HepG2 (cell line): ENCODE data around the gene MICAL3. TPM values are rescaled to one million over a fixed set of nuclear protein-coding genes. Genes with fewer than 3 reads are reported as not detected.

Experiments used
- ATAC-seq: fragments of 200-7000 bp; cut with Tn5 transposase; 3 replicates; pipeline ENCODE4 v1.9.1; 2020; ENCODE audit warnings: mild to moderate bottlenecking, moderate library complexity
- BruUV-seq: library from RNA; stranded (reverse); fragments of 400-500 nt; replicated peaks from 2 replicates; lab custom pipeline; 2021; lab: Mats Ljungman, UMichigan
- CTCF ChIA-PET: fragments of 300-600 bp; formaldehyde crosslinking; extraction: SDS; loops from one replicate; lab custom pipeline; 2021; ENCODE audit warnings: low total read pairs, inconsistent platforms, low intra/inter-chr PET ratio; lab: Yijun Ruan, JAX
- POLR2A ChIA-PET: fragments of 350-600 bp; sonication (Branson Sonifier 250); formaldehyde crosslinking; loops from one replicate; lab custom pipeline; 2020; ENCODE audit warnings: antibody characterized with exemption, inconsistent platforms; lab: Yijun Ruan, JAX
- DNase-seq: peaks from one replicate; pipeline ENCODE4 v3.0.0-alpha.2; 2015; ENCODE audit warnings: low spot score
- FAIRE-seq: peaks from 3 replicates; lab custom pipeline; 2011; peaks lifted over from hg19 to GRCh38; lab: Jason Lieb, UNC
- H2AFZ ChIP-seq: one replicate; pipeline ENCODE4 v1.6.1; 2011; ENCODE audit warnings: low read length, inconsistent platforms
- H3K27ac ChIP-seq: fragments of 300-600 bp; 3 replicates; pipeline ENCODE4 v1.8.0; 2011; ENCODE audit warnings: mixed run types, mild to moderate bottlenecking, mixed read lengths, low read length, inconsistent platforms; ENCODE audit not compliant: insufficient read depth; ENCODE audit errors: extremely low read length
- H3K27me3 ChIP-seq, 2 experiments: fragments of 200-600 bp in 1 of 2; 2 replicates in 1 of 2; 3 replicates in 1 of 2; pipeline versions ENCODE4 v1.6.0 to v1.8.0; 2011; ENCODE audit warnings: low read length in 2 of 2, mild to moderate bottlenecking in 2 of 2, moderate library complexity in 2 of 2, inconsistent platforms in 1 of 2; ENCODE audit not compliant: insufficient read depth in 2 of 2, control insufficient read depth in 1 of 2
- H3K36me3 ChIP-seq, 2 experiments: fragments of 200-600 bp in 1 of 2; replicated peaks in 1 of 2; 2 replicates in 1 of 2; 3 replicates in 1 of 2; pipeline versions ENCODE4 v1.5.1 to v1.8.0; 2011; ENCODE audit warnings: low read length in 2 of 2, inconsistent platforms in 1 of 2; ENCODE audit not compliant: insufficient read depth in 2 of 2, control insufficient read depth in 1 of 2
- H3K4me1 ChIP-seq: 2 replicates; pipeline ENCODE4 v1.5.1; 2012; ENCODE audit warnings: low read length, inconsistent platforms; ENCODE audit not compliant: insufficient read depth
- H3K4me2 ChIP-seq: 2 replicates; pipeline ENCODE4 v1.6.0; 2011; ENCODE audit warnings: low read depth, low read length, inconsistent platforms
- H3K4me3 ChIP-seq, 3 experiments: fragments of 200-600 bp in 1 of 3; sonication (generic), shearing (Covaris generic) in 1 of 3; replicated peaks in 1 of 3; 2 replicates each; pipeline ENCODE4 v1.5.1; 2011 to 2016; ENCODE audit warnings: low read length in 3 of 3, inconsistent platforms in 2 of 3, low read depth in 2 of 3, mild to moderate bottlenecking in 2 of 3, control low read depth in 1 of 3, mixed read lengths in 1 of 3; ENCODE audit not compliant: insufficient read depth in 1 of 3
- H3K79me2 ChIP-seq: one replicate; pipeline ENCODE4 v1.6.1; 2011; ENCODE audit warnings: low read length, inconsistent platforms; ENCODE audit not compliant: insufficient read depth
- H3K9ac ChIP-seq: 2 replicates; pipeline ENCODE4 v1.6.0; 2011; ENCODE audit warnings: mild to moderate bottlenecking, low read depth, low read length, inconsistent platforms; ENCODE audit not compliant: insufficient read depth
- H3K9me3 ChIP-seq: 2 replicates; pipeline ENCODE4 v1.5.1; 2012; ENCODE audit warnings: mild to moderate bottlenecking, low read length
- H4K20me1 ChIP-seq: 2 replicates; pipeline ENCODE4 v1.6.0; 2011; ENCODE audit warnings: inconsistent platforms, mild to moderate bottlenecking, low read length, moderate library complexity; ENCODE audit not compliant: insufficient read depth
- CBFB ChIP-seq: sonication (generic); formaldehyde crosslinking; IDR thresholded peaks from 2 replicates; pipeline ENCODE4 v1.4.0; 2020; ENCODE audit warnings: missing genetic modification reagents
- GPN1 ChIP-seq: sonication (generic); formaldehyde crosslinking; IDR thresholded peaks from 2 replicates; pipeline ENCODE4 v1.5.1; 2020; ENCODE audit warnings: missing genetic modification reagents, borderline replicate concordance
- KDM1A ChIP-seq: IDR thresholded peaks from 2 replicates; pipeline ENCODE4 v1.6.1; 2016; ENCODE audit warnings: missing compliant biosample characterization
- NPAS2 ChIP-seq: sonication (generic); formaldehyde crosslinking; IDR thresholded peaks from 2 replicates; pipeline ENCODE4 v1.8.0; 2022; ENCODE audit warnings: mild to moderate bottlenecking, missing genetic modification reagents, borderline replicate concordance
- NRL ChIP-seq: sonication (generic); formaldehyde crosslinking; IDR thresholded peaks from 2 replicates; pipeline ENCODE4 v1.5.0; 2020; ENCODE audit warnings: missing genetic modification reagents, mild to moderate bottlenecking, moderate library complexity, borderline replicate concordance
- SCMH1 ChIP-seq: sonication (generic); formaldehyde crosslinking; IDR thresholded peaks from 2 replicates; pipeline ENCODE4 v1.9.0; 2021; ENCODE audit warnings: missing genetic modification reagents, mild to moderate bottlenecking, borderline replicate concordance
- THYN1 ChIP-seq: sonication (generic); formaldehyde crosslinking; IDR thresholded peaks from 2 replicates; pipeline ENCODE4 v1.8.1; 2023; ENCODE audit warnings: low read depth, mild to moderate bottlenecking, moderate library complexity, missing genetic modification reagents, borderline replicate concordance
- ZNF431 ChIP-seq: sonication (generic); formaldehyde crosslinking; IDR thresholded peaks from 2 replicates; pipeline ENCODE4 v1.9.0; 2022; ENCODE audit warnings: missing genetic modification reagents, low read depth, mild to moderate bottlenecking, borderline replicate concordance
- ZNF468 ChIP-seq: sonication (generic); formaldehyde crosslinking; IDR thresholded peaks from 2 replicates; pipeline ENCODE4 v1.8.0; 2022; ENCODE audit warnings: mild to moderate bottlenecking, moderate library complexity, missing genetic modification reagents
- ZNF530 ChIP-seq: sonication (generic); formaldehyde crosslinking; IDR thresholded peaks from 2 replicates; pipeline ENCODE4 v1.5.0; 2020; ENCODE audit warnings: low read depth, mild to moderate bottlenecking, missing genetic modification reagents
- WGBS: methylation state at CpG from one replicate; pipeline ENCODE4 v1.1.6; 2017; ENCODE audit warnings: low lambda C conversion rate; 5-methylcytosine and 5-hydroxymethylcytosine counted together
- in situ Hi-C: cut with HindIII; loops from 2 replicates; pipeline ENCODE4 v1.10.0; 2017; ENCODE audit warnings: low pct_unique_long_range_greater_than_20kb; ENCODE audit not compliant: extremely low pct_ligation_motif_present
- intact Hi-C: fragments of 100-400 bp; cut with micrococcal nuclease; formaldehyde crosslinking; loops from one replicate; pipeline ENCODE4 v1.10.0; 2022; ENCODE audit not compliant: unreplicated experiment
- polyA plus RNA-seq, 8 experiments: library from polyadenylated mRNA; depleted of rRNA in 3 of 8; stranded (reverse) in 7 of 8; unstranded in 1 of 8; fragments of >200 nt; fragmentation: Illumina TruSeq in 4 of 8; extraction: Trizol in 4 of 8; gene quantifications; 2 replicates each; pipeline versions ENCODE4 v1.2.1 to v1.2.3, GENCODE V29; 2011 to 2016; ENCODE audit warnings: low read depth in 4 of 8, missing spikeins in 1 of 8, mixed read lengths in 1 of 8; ENCODE audit not compliant: insufficient read depth in 1 of 8
- total RNA-seq, 5 experiments: library from RNA; depleted of rRNA; stranded (reverse); fragments of >200 nt; fragmentation: Illumina TruSeq; extraction: Trizol; gene quantifications; 2 replicates each; pipeline ENCODE4 v1.2.3, GENCODE V29; 2016; ENCODE audit warnings: low read depth in 1 of 5
- TF ChIP-seq, protein P1 (sequence below): sonication (generic); formaldehyde crosslinking; IDR thresholded peaks from 2 replicates; pipeline ENCODE4 v1.8.1; 2023; ENCODE audit warnings: mild to moderate bottlenecking, missing genetic modification reagents
- TF ChIP-seq, protein P2 (sequence below): sonication (generic); formaldehyde crosslinking; IDR thresholded peaks from 2 replicates; pipeline ENCODE4 v1.4.0; 2020; ENCODE audit warnings: missing genetic modification reagents, mild to moderate bottlenecking, borderline replicate concordance
- TF ChIP-seq, protein P3 (sequence below): sonication (generic); formaldehyde crosslinking; IDR thresholded peaks from 2 replicates; pipeline ENCODE4 v1.9.0; 2021; ENCODE audit warnings: missing genetic modification reagents, borderline replicate concordance

MICAL3 gene
- total and polyA plus RNA-seq, 2 of the 13 experiments (the other 11 are each of a cell fraction or from before 2014, with no cell fraction given), result 5.3 to 12.5 TPM

GRCh38 chr22:17783773-17784480 is 240.4 kb downstream of the MICAL3 start:
- peaks cover 73% of the 10 kb centered on the region for H3K4me1 ChIP-seq
- in situ Hi-C loops (loop anchor here (5.0 kb wide), 1 partner anchor 42 kb away; no protein-coding TSS in a partner anchor), intact Hi-C loops (no loop called here)
- H3K4me3 ChIP-seq, result no peak overlapping the region
- DNase-seq (no peak), ATAC-seq (no peak), FAIRE-seq (no peak)
- H3K4me2 ChIP-seq, result no peak overlapping the region
- POLR2A ChIA-PET, result interaction anchor here (1.0 kb wide), 1 partner anchor 24 kb away, joined by 3 read pairs; no protein-coding TSS in a partner anchor
- no peak overlapping the region for H3K9ac ChIP-seq
- 78% methylated on average over 18 of the region's 18 CpGs for WGBS
- CTCF ChIA-PET, result no interaction called here
- H3K27me3 ChIP-seq, result no peaks in the 10 kb centered on the region
- no peak overlapping the region for H2AFZ ChIP-seq
- BruUV-seq, result no TSS peak
- no peaks in the 10 kb centered on the region; a peak in 1 of 5 replicates for H3K36me3 ChIP-seq
- H3K79me2 ChIP-seq, result no peaks in the 10 kb centered on the region
- no peaks in the 10 kb centered on the region for H4K20me1 ChIP-seq
- no peaks in the 10 kb centered on the region for H3K9me3 ChIP-seq
- H3K27ac ChIP-seq, result no peak overlapping the region
- TF ChIP-seq SCMH1, result no peak
- no peak for TF ChIP-seq GPN1
- TF ChIP-seq ZNF468 (CRISPR knock-in tag), result no peak
- no peak for TF ChIP-seq ZNF431 (CRISPR knock-in tag)
- no peak for TF ChIP-seq THYN1 (CRISPR knock-in tag)
- no peak for TF ChIP-seq CBFB (CRISPR knock-in tag)
- no peak for TF ChIP-seq NPAS2 (CRISPR knock-in tag)
- no peak for TF ChIP-seq NRL (CRISPR knock-in tag)
- TF ChIP-seq ZNF530, result no peak
- TF ChIP-seq, protein P1, sequence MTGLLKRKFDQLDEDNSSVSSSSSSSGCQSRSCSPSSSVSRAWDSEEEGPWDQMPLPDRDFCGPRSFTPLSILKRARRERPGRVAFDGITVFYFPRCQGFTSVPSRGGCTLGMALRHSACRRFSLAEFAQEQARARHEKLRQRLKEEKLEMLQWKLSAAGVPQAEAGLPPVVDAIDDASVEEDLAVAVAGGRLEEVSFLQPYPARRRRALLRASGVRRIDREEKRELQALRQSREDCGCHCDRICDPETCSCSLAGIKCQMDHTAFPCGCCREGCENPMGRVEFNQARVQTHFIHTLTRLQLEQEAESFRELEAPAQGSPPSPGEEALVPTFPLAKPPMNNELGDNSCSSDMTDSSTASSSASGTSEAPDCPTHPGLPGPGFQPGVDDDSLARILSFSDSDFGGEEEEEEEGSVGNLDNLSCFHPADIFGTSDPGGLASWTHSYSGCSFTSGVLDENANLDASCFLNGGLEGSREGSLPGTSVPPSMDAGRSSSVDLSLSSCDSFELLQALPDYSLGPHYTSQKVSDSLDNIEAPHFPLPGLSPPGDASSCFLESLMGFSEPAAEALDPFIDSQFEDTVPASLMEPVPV (CRISPR knock-in tag), result no peak
- TF ChIP-seq KDM1A, result no peak
- TF ChIP-seq, protein P2, sequence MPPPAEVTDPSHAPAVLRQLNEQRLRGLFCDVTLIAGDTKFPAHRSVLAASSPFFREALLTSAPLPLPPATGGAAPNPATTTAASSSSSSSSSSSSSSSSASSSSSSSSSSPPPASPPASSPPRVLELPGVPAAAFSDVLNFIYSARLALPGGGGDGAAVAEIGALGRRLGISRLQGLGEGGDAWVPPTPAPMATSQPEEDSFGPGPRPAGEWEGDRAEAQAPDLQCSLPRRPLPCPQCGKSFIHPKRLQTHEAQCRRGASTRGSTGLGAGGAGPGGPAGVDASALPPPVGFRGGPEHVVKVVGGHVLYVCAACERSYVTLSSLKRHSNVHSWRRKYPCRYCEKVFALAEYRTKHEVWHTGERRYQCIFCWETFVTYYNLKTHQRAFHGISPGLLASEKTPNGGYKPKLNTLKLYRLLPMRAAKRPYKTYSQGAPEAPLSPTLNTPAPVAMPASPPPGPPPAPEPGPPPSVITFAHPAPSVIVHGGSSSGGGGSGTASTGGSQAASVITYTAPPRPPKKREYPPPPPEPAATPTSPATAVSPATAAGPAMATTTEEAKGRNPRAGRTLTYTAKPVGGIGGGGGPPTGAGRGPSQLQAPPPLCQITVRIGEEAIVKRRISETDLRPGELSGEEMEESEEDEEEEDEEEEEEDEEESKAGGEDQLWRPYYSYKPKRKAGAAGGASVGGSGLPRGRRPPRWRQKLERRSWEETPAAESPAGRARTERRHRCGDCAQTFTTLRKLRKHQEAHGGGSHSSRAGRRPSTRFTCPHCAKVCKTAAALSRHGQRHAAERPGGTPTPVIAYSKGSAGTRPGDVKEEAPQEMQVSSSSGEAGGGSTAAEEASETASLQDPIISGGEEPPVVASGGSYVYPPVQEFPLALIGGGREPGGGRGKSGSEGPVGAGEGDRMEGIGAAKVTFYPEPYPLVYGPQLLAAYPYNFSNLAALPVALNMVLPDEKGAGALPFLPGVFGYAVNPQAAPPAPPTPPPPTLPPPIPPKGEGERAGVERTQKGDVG (CRISPR knock-in tag), result no peak
- TF ChIP-seq, protein P3, sequence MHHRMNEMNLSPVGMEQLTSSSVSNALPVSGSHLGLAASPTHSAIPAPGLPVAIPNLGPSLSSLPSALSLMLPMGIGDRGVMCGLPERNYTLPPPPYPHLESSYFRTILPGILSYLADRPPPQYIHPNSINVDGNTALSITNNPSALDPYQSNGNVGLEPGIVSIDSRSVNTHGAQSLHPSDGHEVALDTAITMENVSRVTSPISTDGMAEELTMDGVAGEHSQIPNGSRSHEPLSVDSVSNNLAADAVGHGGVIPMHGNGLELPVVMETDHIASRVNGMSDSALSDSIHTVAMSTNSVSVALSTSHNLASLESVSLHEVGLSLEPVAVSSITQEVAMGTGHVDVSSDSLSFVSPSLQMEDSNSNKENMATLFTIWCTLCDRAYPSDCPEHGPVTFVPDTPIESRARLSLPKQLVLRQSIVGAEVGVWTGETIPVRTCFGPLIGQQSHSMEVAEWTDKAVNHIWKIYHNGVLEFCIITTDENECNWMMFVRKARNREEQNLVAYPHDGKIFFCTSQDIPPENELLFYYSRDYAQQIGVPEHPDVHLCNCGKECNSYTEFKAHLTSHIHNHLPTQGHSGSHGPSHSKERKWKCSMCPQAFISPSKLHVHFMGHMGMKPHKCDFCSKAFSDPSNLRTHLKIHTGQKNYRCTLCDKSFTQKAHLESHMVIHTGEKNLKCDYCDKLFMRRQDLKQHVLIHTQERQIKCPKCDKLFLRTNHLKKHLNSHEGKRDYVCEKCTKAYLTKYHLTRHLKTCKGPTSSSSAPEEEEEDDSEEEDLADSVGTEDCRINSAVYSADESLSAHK (CRISPR knock-in tag), result no peak
